PC-3 (cell line): ENCODE measurements around the gene KLHDC9. TPM values are rescaled to one million over a fixed set of nuclear protein-coding genes. Genes with fewer than 3 reads are reported as not detected.

ENCODE experiments used
- ATAC-seq: fragments of 200-7000 bp; cut with Tn5 transposase; 2 replicates; pipeline ENCODE4 v1.9.1; 2020; ENCODE audit warnings: mild to moderate bottlenecking, moderate library complexity
- BruUV-seq: library from RNA; stranded (reverse); fragments of 400-500 nt; replicated peaks from 2 replicates; lab custom pipeline; 2021; lab: Mats Ljungman, UMichigan
- CTCF ChIA-PET: fragments of 300-600 bp; sonication (Branson Sonifier 250); formaldehyde crosslinking; loops from one replicate; lab custom pipeline; 2022; ENCODE audit warnings: antibody characterized with exemption; lab: Charles Lee
- POLR2A ChIA-PET: fragments of 300-600 bp; sonication (Branson Sonifier 250); formaldehyde crosslinking; loops from one replicate; lab custom pipeline; 2022; ENCODE audit warnings: antibody characterized with exemption; ENCODE audit not compliant: unreplicated experiment; lab: Charles Lee
- DNase-seq: peaks from one replicate; pipeline ENCODE4 v3.0.0-alpha.2; 2015
- H2AFZ ChIP-seq: fragments of 300-600 bp; sonication (generic); 2 replicates; pipeline ENCODE4 v1.6.0; 2016; ENCODE audit warnings: antibody characterized with exemption, low read length
- H3F3A ChIP-seq: fragments of 300-600 bp; sonication (generic); one replicate; pipeline ENCODE4 v1.6.0; 2017; ENCODE audit warnings: antibody characterized with exemption, low read length, control low read depth, mild to moderate bottlenecking; ENCODE audit not compliant: unreplicated experiment
- H3K27ac ChIP-seq: fragments of 300-600 bp; sonication (generic); 2 replicates; pipeline ENCODE4 v1.5.1; 2016; ENCODE audit warnings: mild to moderate bottlenecking, low read length
- H3K27me3 ChIP-seq: fragments of 300-600 bp; sonication (generic); 2 replicates; pipeline ENCODE4 v1.6.1; 2016; ENCODE audit warnings: low read length, mixed read lengths
- H3K36me3 ChIP-seq: fragments of 300-600 bp; sonication (generic); 2 replicates; pipeline ENCODE4 v1.6.1; 2016; ENCODE audit warnings: low read depth, mixed run types, low read length, mixed read lengths
- H3K4me1 ChIP-seq: fragments of 300-600 bp; sonication (generic); 2 replicates; pipeline ENCODE4 v1.5.1; 2016; ENCODE audit warnings: low read length; ENCODE audit not compliant: insufficient read depth
- H3K4me2 ChIP-seq: fragments of 300-600 bp; sonication (generic); 2 replicates; pipeline ENCODE4 v1.6.0; 2016; ENCODE audit warnings: low read length
- H3K4me3 ChIP-seq: fragments of 300-600 bp; sonication (generic); 2 replicates; pipeline ENCODE4 v1.5.1; 2016; ENCODE audit warnings: mild to moderate bottlenecking, low read length, mixed read lengths
- H3K79me2 ChIP-seq: fragments of 300-600 bp; sonication (generic); 2 replicates; pipeline ENCODE4 v1.6.1; 2017; ENCODE audit warnings: low read length, mixed read lengths
- H3K9ac ChIP-seq: fragments of 300-600 bp; sonication (generic); 2 replicates; pipeline ENCODE4 v1.6.0; 2016; ENCODE audit warnings: mild to moderate bottlenecking, low read length
- H3K9me2 ChIP-seq: fragments of 300-600 bp; sonication (generic); replicated peaks from 2 replicates; pipeline ENCODE4 v1.6.1; 2016; ENCODE audit warnings: mixed run types, low read length, mixed read lengths
- H3K9me3 ChIP-seq: fragments of 300-600 bp; sonication (generic); 2 replicates; pipeline ENCODE4 v1.6.1; 2016; ENCODE audit warnings: low read length, mixed read lengths
- H4K20me1 ChIP-seq: fragments of 300-600 bp; sonication (generic); 2 replicates; pipeline ENCODE4 v1.6.1; 2016; ENCODE audit warnings: low read length, mixed read lengths
- CTCF ChIP-seq: fragments of 300-600 bp; sonication (generic); conservative IDR thresholded peaks from 2 replicates; pipeline ENCODE4 v1.5.1; 2017; ENCODE audit warnings: antibody characterized with exemption, low read depth, mild to moderate bottlenecking, low read length
- EZH2 ChIP-seq: fragments of 300-600 bp; sonication (generic); IDR thresholded peaks from one replicate; pipeline ENCODE4 v1.6.1; 2017; ENCODE audit warnings: antibody characterized with exemption, mild to moderate bottlenecking, low read length; ENCODE audit not compliant: unreplicated experiment
- EZH2phosphoT487 ChIP-seq: fragments of 300-600 bp; sonication (generic); IDR thresholded peaks from 2 replicates; pipeline ENCODE4 v1.6.1; 2018; ENCODE audit warnings: mild to moderate bottlenecking, antibody characterized with exemption, low read length, borderline replicate concordance
- intact Hi-C: fragments of 100-400 bp; cut with micrococcal nuclease; formaldehyde crosslinking; loops from 2 replicates; pipeline ENCODE4 v1.9.0; 2023
- total RNA-seq: library from RNA; depleted of rRNA; stranded (reverse); fragments of >200 nt; gene quantifications from 2 replicates; pipeline ENCODE4 v1.2.3, GENCODE V29; 2014

KLHDC9 gene
- total RNA-seq, 1 experiment from 2014 or later: 3.2 TPM

- H3K79me2 ChIP-seq: no peaks in the 10 kb centered on the region
- no peaks in the 10 kb centered on the region for H3F3A ChIP-seq
- no peak overlapping the region for H2AFZ ChIP-seq
- H3K9me2 ChIP-seq: no peaks in the 10 kb centered on the region
- ATAC-seq (no peak), DNase-seq (no peak)
- BruUV-seq: no TSS peak
- no peak overlapping the region for H3K4me3 ChIP-seq
- peaks cover 50% of the 10 kb centered on the region for H3K4me1 ChIP-seq
- H3K27ac ChIP-seq: no peak overlapping the region
- ChIA-PET CTCF (no interaction called here), POLR2A (interaction anchor here (0.6 kb wide), 1 partner anchor 59 kb away, joined by 3 read pairs; no protein-coding TSS in a partner anchor)
- intact Hi-C loops: no loop called here
- no peak overlapping the region for H3K4me2 ChIP-seq
- no peaks in the 10 kb centered on the region for H3K36me3 ChIP-seq
- H3K27me3 ChIP-seq: no peaks in the 10 kb centered on the region
- no peak for TF ChIP-seq EZH2phosphoT487
- no peak for TF ChIP-seq CTCF
- no peak for TF ChIP-seq EZH2
- H3K9me3 ChIP-seq: no peaks in the 10 kb centered on the region
- H4K20me1 ChIP-seq: no peaks in the 10 kb centered on the region
- H3K9ac ChIP-seq: no peak overlapping the region
These were observed 17.4 kb upstream of the KLHDC9 start for GRCh38 chr1:161080441-161081405.

- intact Hi-C loops: no loop called here
- DNase-seq (no peak), ATAC-seq (no peak)
- H3K9me2 ChIP-seq: no peaks in the 10 kb centered on the region
- H3K9me3 ChIP-seq: no peaks in the 10 kb centered on the region
- ChIA-PET POLR2A (interaction anchor here (0.6 kb wide), 1 partner anchor 60 kb away, joined by 3 read pairs; no protein-coding TSS in a partner anchor), CTCF (no interaction called here)
- H3K36me3 ChIP-seq: no peaks in the 10 kb centered on the region
- BruUV-seq: no TSS peak
- H3K79me2 ChIP-seq: 0 out of 2 replicates have a peak, but pooled peaks cover 6% of the 10 kb centered on the region
- peaks cover 57% of the 10 kb centered on the region for H3K4me1 ChIP-seq
- no peak overlapping the region for H3K4me2 ChIP-seq
- no peak overlapping the region for H3K9ac ChIP-seq
- H3K4me3 ChIP-seq: no peak overlapping the region
- no peaks in the 10 kb centered on the region for H4K20me1 ChIP-seq
- H3K27ac ChIP-seq: no peak overlapping the region
- TF ChIP-seq EZH2 (no peak), CTCF (no peak), EZH2phosphoT487 (no peak)
- no peaks in the 10 kb centered on the region for H3K27me3 ChIP-seq
- H3F3A ChIP-seq: no peaks in the 10 kb centered on the region
- no peak overlapping the region for H2AFZ ChIP-seq
These were observed 16.6 kb upstream of the KLHDC9 start for GRCh38 chr1:161081519-161081918.
